Bronchial epithelial cell (primary cell): ENCODE data around the gene CELF4. TPM values are rescaled to one million over a fixed set of nuclear protein-coding genes. Genes with fewer than 3 reads are reported as not detected.

Experiments
- DNase-seq: peaks from one replicate; pipeline ENCODE4 v3.0.0-alpha.2; 2010; ENCODE audit warnings: low read depth
- FAIRE-seq: peaks from 2 replicates; lab custom pipeline; 2011; peaks lifted over from hg19 to GRCh38; lab: Jason Lieb, UNC
- H3K27me3 ChIP-seq: 2 replicates; pipeline ENCODE4 v1.5.1; 2011; ENCODE audit warnings: low read length; ENCODE audit not compliant: control insufficient read depth, insufficient read depth
- H3K36me3 ChIP-seq: 2 replicates; pipeline ENCODE4 v1.5.1; 2011; ENCODE audit warnings: low read length; ENCODE audit not compliant: control insufficient read depth, insufficient read depth
- H3K4me3 ChIP-seq: 2 replicates; pipeline ENCODE4 v1.5.1; 2011; ENCODE audit warnings: mild to moderate bottlenecking, low read depth, low read length, control low read depth
- CTCF ChIP-seq: IDR thresholded peaks from 2 replicates; pipeline ENCODE4 v1.5.1; 2011; ENCODE audit warnings: mild to moderate bottlenecking, moderate library complexity, low read length, control low read depth, inconsistent platforms; ENCODE audit not compliant: insufficient read depth, severe bottlenecking
- total RNA-seq: library from RNA; depleted of rRNA; stranded (reverse); fragments of >200 nt; gene quantifications from 2 replicates; pipeline ENCODE4 v1.2.1, GENCODE V29; 2014

CELF4 gene
- total RNA-seq, 1 donor from 2014 or later: not detected

DNA sequence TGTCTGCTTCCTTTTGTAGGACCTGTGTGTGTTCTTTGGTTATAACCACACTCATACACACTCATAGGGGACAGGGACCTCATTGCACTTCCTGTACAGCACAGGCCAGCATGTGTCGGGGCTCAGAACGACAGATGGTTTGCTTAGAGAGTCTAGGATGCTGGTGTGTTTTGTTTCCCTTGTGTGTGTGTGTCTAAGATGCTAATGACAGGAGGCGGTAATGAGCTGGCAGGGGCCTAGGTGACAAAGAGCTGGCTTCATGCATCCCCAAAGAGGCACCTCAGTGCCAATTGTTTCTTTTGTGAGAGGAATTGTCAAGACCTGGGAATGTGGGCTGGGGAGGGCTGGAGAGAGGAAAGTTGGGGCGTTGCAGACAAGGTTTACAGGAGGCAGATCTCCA, 66.6 kb downstream of the CELF4 start:
- Histone ChIP-seq H3K4me3 (no peak overlapping the region), H3K36me3 (no peaks in the 10 kb centered on the region), H3K27me3 (no peaks in the 10 kb centered on the region)
- TF ChIP-seq CTCF: no peak
- FAIRE-seq: peak; percentile 96
- no peak for DNase-seq

- FAIRE-seq (no peak), DNase-seq (peak; percentile 37)
- H3K27me3 ChIP-seq: no peaks in the 10 kb centered on the region
- no peaks in the 10 kb centered on the region for H3K36me3 ChIP-seq
- no peak for TF ChIP-seq CTCF
- H3K4me3 ChIP-seq: no peak overlapping the region
Observed at GRCh38 chr18:37497853-37498518, 67.6 kb downstream of the CELF4 start.

- Histone ChIP-seq H3K36me3 (no peaks in the 10 kb centered on the region), H3K27me3 (no peaks in the 10 kb centered on the region), H3K4me3 (no peak overlapping the region)
- TF ChIP-seq CTCF: no peak
- no peak for DNase-seq
- no peak for FAIRE-seq
Observed at GRCh38 chr18:37496568-37496967, 69.0 kb downstream of the CELF4 start.

DNA sequence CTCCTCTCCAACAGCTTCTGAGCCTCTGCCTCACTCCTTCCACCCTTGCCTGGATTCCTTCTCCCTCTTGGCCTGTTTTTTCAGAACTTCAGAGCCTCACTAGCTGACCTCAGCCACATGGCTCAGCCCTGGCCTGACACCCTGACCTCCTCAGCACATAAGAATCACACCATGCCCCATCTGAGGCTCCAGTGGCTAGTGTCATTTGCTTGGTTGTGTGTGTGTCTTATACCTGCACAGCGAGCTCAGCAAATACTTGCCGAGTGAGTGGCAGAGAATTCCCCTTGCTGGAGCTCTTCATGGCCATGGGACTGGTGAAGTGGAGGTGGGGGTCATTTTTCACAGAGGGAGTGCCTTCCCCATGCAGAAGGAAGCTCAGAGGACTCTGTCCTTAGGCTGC, 70.2 kb downstream of the CELF4 start:
- no peak for DNase-seq
- Histone ChIP-seq H3K4me3 (no peak overlapping the region), H3K27me3 (no peaks in the 10 kb centered on the region), H3K36me3 (no peaks in the 10 kb centered on the region)
- no peak for FAIRE-seq
- no peak for TF ChIP-seq CTCF

DNA sequence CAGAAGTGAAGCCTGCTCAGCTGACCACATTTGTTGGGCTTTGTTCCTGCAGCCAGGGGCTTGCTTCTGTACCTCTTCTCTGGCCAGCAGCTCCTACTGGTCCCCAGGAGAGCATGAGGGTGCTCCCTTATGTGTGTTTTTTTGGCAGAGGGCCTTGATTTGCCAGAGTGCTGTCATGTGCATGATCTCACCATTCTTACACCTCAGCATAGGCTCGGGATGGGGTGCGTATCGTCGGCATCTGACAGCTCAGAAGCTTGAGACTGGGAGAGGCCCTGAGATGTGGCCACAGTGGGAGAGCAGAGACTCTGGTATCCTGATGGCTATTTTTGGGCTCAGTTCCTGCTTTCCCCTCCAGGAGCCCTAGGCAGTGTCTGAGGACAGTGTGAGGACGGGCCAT, 71.2 kb downstream of the CELF4 start:
- FAIRE-seq (no peak), DNase-seq (no peak)
- no peak for TF ChIP-seq CTCF
- H3K27me3 ChIP-seq: no peaks in the 10 kb centered on the region
- H3K4me3 ChIP-seq: no peak overlapping the region
- H3K36me3 ChIP-seq: no peaks in the 10 kb centered on the region
